Right hindlimb (tissue), 1 donor: Measurements from ENCODE around the gene GNAS-AS1.
A peak's percentile ranks its signal among the peaks of the same experiment; 100 is the strongest.

Source experiments
- DNase-seq: peaks from one replicate; pipeline ENCODE4 v3.0.0-alpha.2; 2018

Gene GNAS-AS1

DNA sequence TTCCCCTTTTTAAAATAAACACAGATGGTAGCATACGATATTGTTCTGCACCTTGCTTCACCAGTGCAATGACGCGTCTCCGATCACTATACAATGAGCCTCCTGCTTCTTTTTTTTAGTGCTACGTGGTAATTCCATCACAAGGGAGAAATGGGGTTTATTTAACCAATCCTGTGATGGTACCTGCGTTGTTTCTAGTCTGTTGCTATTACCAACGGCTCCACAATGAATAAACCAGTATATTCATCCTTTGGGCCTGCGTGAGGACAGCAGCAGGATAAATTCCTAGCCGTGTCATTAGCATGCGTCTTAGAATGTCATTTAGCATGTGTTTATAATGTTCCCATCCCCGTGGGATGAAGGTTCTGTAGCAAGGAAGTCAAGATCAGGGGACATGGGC lies 42.9 kb downstream of the GNAS-AS1 start:
- no peak for DNase-seq

- DNase-seq = no peak
Measured at GRCh38 chr20:58803533-58803932, 47.2 kb downstream of the GNAS-AS1 start.

GRCh38 chr20:58802061-58802460 lies 48.6 kb downstream of the GNAS-AS1 start:
- DNase-seq = no peak

DNA sequence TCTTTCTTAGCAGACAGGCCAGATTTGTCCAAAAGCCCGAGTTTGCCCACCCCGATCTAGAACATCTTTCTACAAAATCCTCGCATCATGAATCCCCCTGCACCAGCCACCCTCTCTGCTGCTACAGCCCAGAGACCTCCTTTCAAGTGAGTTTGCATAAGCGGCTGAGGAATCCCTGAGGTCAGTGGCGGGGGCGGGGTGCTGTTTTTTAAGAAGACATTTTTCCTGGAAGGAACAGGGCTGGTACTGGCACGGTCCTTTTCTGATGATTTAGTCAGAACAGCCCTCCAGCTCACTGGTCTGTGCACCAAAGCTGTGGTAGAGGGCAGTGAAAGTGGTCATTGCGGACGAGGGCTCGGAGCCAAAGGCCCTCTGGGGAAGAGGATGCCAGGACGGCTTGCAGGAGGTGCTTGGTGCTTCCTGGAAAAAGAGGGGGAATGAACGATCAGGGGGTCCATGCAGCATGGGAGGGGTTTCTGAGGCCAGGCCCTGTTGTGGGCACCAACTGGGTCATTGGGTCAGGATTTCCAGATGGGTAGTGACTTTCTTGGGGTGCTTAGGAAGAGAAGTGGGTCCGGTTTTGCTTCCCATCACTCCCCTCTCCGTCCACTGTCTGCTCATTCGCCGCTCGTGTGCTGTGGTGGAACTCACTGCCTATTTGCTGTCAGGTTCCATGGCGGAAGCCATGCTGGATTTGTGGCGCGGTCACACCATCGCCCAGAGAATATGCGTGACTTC lies 50.4 kb downstream of the GNAS-AS1 start:
- peak; percentile 53 for DNase-seq

DNA sequence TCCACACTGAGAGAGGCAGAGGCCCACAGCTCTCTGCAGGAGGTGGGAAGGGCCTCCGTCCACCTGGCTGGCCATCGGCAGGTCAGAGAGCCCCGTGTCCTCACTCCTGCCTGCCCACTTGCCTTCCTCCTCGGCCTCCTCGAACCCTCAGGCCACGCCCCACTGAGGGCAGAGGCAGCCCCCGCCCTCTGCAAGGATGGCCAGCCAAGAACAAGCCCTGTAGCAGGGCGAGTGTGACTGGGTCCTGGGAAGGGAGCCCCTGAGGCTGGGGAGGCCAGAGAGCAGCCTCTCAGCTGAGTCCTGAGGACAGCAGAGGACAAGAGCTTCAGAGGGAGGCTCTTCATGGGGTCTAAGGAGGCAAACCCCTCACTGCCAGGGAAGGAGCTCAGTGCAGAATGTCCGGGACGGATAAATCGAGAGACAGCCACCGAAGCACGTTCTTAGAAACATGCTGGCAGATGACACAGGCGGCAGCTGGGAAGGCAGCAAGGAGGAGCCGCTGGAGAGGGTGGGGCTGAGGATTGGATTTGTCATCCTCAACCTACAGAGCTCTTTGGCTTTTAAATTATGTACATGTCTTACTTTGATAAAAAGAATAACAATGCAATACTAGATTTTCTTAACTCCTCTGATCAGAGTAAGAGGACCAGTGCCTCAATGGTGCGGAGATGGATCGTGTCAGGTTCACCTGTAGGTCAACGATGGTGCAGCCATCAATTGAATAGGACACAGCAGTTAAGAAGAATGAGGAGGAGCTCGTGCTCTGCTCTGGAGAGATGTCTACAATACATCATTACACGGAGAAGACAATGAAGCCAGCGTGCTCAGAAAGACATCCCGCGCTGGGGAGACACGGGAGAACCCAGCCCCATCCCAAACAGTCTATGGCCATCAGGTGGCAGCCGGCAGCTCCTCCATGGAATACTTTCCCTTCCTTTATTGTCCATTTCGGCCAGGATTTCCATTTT lies 53.0 kb downstream of the GNAS-AS1 start:
- no peak for DNase-seq

DNA sequence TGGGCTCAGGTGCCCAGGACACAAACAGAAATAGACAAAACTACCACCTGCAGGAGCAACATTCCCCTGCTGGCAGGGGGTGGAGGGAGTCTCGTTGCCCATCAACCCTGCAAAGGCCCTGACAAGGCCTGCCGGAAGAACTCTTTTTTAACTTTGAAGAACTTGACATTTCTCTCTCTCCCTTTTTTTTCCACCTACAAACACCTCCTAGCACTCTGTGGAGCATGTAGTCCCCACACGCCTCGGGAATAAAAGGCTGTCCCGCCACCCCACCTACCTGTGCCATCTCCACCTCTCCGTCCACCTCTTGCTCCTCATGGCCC lies 54.8 kb downstream of the GNAS-AS1 start:
- DNase-seq = no peak

- no peak for DNase-seq
Measured at GRCh38 chr20:58795181-58795922, 55.4 kb downstream of the GNAS-AS1 start.

GRCh38 chr20:58794510-58795180 lies 56.1 kb downstream of the GNAS-AS1 start:
- no peak for DNase-seq

GRCh38 chr20:58793512-58794420 lies 56.9 kb downstream of the GNAS-AS1 start:
- no peak for DNase-seq

- DNase-seq = no peak
Measured at GRCh38 chr20:58792426-58792825, 58.3 kb downstream of the GNAS-AS1 start.

GRCh38 chr20:58791286-58791685 lies 59.4 kb downstream of the GNAS-AS1 start:
- peak; percentile 77 for DNase-seq

- no peak for DNase-seq
Measured at GRCh38 chr20:58790454-58790853, 60.2 kb downstream of the GNAS-AS1 start.

- DNase-seq = no peak
Measured at GRCh38 chr20:58788896-58789544, 61.7 kb downstream of the GNAS-AS1 start.

DNA sequence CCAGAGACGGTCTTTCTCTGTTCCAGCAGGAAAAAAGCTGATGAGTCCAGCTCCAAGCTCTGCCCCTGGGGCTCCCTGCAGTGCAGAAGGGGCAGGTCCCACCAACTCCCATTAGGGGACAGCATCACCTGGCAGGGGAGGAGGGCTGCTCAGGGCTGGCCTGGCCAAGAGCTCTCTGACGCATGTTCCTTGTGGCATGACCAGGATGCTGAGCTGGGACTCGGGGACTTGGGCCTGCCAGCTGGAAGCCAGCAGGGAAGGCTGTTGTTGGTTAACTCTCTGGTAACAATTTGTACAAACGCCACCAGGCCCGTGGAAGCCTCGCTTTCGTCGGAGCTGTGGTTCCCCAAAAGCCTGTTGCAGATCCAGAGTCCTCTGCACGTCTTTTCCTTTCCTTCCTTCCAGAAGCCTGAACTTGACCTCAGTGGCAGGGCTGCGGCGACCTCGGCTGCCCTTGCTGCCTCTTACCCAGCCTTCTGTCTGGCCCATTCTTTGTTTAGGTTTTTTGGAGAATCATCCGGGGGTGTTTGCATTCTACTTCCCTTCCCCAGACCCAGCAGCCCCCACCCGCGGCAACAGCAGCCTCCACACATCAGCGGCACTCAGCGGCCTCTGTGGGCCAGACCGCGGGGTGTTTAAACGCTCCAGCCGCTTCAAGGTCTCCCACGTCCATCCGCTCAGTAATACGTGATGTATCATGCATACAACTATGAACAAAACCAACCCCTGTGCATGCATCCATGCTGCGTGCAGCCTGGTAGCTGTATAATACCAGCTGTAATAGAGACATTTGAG lies 63.3 kb downstream of the GNAS-AS1 start:
- DNase-seq = no peak

DNA sequence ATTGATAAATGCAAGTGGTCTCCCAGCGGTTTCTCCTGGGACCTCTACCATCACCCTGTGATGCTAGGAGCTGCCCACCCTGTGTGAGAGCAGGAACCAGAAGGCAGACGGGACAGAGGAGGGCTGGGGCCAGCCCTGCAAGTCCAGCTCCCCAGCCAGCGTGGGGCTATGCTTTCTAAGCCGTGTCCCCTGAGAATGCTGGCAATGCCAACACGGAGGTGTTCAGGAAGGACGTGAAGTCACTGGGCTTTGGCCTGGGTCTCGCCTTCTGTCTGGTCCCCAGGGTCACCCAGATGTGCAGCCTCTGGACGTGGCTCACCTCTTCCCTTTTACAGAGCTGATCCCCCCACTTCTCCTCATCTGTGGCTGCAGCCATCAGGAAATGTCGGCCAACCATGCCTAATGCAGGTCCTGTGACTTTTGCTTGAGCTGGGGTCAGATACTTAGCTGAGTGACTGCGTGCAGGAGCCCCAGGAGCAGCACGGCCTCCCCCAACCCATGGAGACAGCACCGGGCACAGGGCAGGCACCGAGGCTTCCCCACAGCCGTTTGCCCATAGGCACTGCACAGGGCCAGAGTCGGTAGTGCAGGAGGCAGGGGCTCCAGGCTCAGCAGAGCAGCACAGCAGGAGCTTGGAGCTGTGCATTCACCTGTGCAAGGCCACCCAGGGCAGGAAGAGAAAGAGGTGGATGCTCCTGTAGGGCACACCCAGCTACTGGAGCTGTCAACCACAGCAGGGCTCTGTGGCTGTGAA lies 66.2 kb downstream of the GNAS-AS1 start:
- DNase-seq = no peak

- peak; percentile 95 for DNase-seq
Measured at GRCh38 chr20:58783511-58784011, 67.1 kb downstream of the GNAS-AS1 start.

DNA sequence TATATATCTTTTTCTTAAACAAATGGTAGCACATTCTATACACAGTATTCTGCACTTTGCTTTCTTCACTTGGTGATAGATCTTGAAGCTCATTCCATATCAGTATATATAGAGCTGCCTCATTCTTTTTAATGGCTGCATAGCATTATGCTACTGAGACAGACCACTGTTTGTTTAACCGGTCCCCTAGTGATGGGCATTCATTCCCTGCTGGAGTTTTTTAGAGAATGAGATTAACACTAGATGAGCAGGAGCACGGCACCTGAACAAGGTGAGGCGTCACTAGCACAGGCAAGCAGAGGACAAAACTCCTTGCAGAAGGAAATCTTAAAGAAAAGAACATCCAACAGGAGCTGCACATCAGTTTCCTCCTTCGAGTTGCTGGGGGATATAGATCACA lies 69.6 kb downstream of the GNAS-AS1 start:
- no peak for DNase-seq

- no peak for DNase-seq
Measured at GRCh38 chr20:58778760-58779159, 71.9 kb downstream of the GNAS-AS1 start.

DNA sequence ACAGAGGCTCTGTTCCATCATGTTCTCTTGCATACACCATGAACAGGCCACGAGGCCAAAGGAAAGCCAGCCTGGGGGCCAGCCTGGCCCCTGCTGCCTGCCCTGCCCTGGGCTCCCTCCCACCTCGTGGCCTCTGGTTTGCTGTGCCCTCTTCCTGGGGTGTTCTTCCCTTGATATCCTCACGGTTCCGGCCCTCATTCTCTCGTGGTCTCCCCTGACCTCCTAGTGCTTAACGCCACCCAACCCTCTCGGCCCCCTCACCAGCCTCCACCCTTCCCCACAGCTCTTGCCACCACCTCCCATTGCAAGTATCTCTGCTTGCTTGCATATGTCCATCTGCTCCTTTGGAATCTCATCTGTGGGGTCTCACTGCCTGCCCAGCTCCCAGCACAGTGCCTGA lies 73.0 kb downstream of the GNAS-AS1 start:
- no peak for DNase-seq
